Stimulated activated effector memory CD8-positive, alpha-beta T cell treated with anti-CD3 and anti-CD28 coated beads, Interleukin-12 subunit alpha, Interleukin-12 subunit beta, amount 100 ng/mL, for 72 hours (primary cell): Measurements from ENCODE around the gene FBXO17.

Experiments used
- ATAC-seq: fragments of 150-1000 bp; cut with Tn5 transposase; 2 replicates; pipeline ENCODE4 v1.10.0; 2021
- DNase-seq, 2 donors: peaks; one replicate each; pipeline ENCODE4 v3.0.0; 2021 to 2022; ENCODE audit warnings: low spot score in 2 of 2
- H3K27ac Mint-ChIP-seq: one replicate; pipeline ENCODE4 v1.8.0; 2022; ENCODE audit warnings: mild to moderate bottlenecking, mixed read lengths
- H3K36me3 Mint-ChIP-seq: one replicate; pipeline ENCODE4 v1.8.0; 2022; ENCODE audit warnings: mild to moderate bottlenecking, mixed read lengths
- H3K4me1 Mint-ChIP-seq: one replicate; pipeline ENCODE4 v1.8.0; 2022; ENCODE audit warnings: mixed read lengths
- H3K4me3 Mint-ChIP-seq: one replicate; pipeline ENCODE4 v1.8.0; 2022; ENCODE audit warnings: mild to moderate bottlenecking, mixed read lengths
- H3K9me3 Mint-ChIP-seq: one replicate; pipeline ENCODE4 v1.8.0; 2022; ENCODE audit warnings: mixed read lengths

Gene FBXO17

GRCh38 chr19:38900743-38901190 is 74.8 kb downstream of the FBXO17 start:
- Mint-ChIP-seq H3K9me3 (no peaks in the 10 kb centered on the region), H3K4me3 (peak overlapping the region; percentile 82), H3K4me1 (peaks cover 38% of the 10 kb centered on the region), H3K27ac (peak overlapping the region; percentile 88), H3K36me3 (peaks cover 63% of the 10 kb centered on the region)
- ATAC-seq: no peak
- DNase-seq: no peak

- peaks cover 43% of the 10 kb centered on the region for H3K4me1 Mint-ChIP-seq
- no peak for DNase-seq
- H3K36me3 Mint-ChIP-seq: peaks cover 57% of the 10 kb centered on the region
These were observed 75.3 kb downstream of the FBXO17 start for GRCh38 chr19:38900202-38900629.

DNA sequence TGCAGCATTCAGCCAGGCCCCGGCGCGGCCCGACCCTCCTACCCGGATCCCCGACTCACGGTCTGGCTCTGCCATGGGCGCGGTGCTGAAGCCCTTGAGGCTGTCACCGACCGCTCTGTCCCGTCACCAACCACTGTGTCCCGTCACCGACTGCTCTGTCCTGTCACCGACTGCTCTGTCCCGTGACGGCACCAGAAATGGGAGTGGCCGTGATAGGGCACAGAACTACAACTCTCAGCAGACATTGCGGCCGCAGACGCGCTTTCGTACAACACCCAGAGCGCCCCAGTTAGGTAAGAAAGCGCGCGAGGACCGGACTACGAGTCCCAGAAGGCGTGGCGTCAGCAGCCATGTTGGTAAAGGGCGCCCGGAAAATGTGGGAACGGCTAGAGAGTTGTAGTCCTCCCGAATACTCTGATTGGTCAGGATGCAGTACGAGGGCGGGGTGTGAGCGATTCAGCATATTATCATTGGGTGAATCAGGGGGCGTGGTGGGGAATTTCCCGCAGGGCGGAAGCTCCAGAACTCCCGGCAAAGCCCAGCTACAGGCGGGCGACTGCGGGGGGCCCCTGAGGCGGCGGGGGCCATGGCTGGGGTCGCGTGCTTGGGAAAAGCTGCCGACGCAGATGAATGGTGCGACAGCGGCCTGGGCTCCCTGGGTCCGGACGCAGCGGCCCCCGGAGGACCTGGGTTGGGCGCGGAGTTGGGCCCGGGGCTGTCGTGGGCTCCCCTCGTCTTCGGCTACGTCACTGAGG is 75.9 kb downstream of the FBXO17 start, which contains the start of the genes NFKBIB and SIRT2:
Gene NFKBIB, plus strand, starts transcription at position 523 of the 755 bp plus-strand sequence. Its CDS starts 64 bp downstream, at position 587.
Gene SIRT2, minus strand, starts transcription at position 172 of the 755 bp plus-strand sequence. Its CDS starts 97 bp downstream, at position 75.
- Mint-ChIP-seq H3K36me3 (peaks cover 54% of the 10 kb centered on the region), H3K4me1 (peaks cover 47% of the 10 kb centered on the region), H3K27ac (peak within 1 kb of the TSS; percentile 88), H3K9me3 (no peaks in the 10 kb centered on the region), H3K4me3 (peak within 1 kb of the TSS; percentile 82)
- DNase-seq (peak; percentile 86 to 99), ATAC-seq (peak; percentile 96)

More at GRCh38 chr19:38900202-38900629, 75.3 kb downstream of the FBXO17 start:
- no peak for ATAC-seq
- H3K9me3 Mint-ChIP-seq: no peaks in the 10 kb centered on the region
- H3K27ac Mint-ChIP-seq: peak overlapping the region; percentile 88
- peak overlapping the region; percentile 82 for H3K4me3 Mint-ChIP-seq

- no peaks in the 10 kb centered on the region for H3K9me3 Mint-ChIP-seq
- H3K36me3 Mint-ChIP-seq: peaks cover 54% of the 10 kb centered on the region
- DNase-seq (no peak), ATAC-seq (no peak)
- peaks cover 43% of the 10 kb centered on the region for H3K4me1 Mint-ChIP-seq
- peak overlapping the region; percentile 82 for H3K4me3 Mint-ChIP-seq
- H3K27ac Mint-ChIP-seq: peak overlapping the region; percentile 88
These were observed 76.6 kb downstream of the FBXO17 start for GRCh38 chr19:38898788-38899446.

DNA sequence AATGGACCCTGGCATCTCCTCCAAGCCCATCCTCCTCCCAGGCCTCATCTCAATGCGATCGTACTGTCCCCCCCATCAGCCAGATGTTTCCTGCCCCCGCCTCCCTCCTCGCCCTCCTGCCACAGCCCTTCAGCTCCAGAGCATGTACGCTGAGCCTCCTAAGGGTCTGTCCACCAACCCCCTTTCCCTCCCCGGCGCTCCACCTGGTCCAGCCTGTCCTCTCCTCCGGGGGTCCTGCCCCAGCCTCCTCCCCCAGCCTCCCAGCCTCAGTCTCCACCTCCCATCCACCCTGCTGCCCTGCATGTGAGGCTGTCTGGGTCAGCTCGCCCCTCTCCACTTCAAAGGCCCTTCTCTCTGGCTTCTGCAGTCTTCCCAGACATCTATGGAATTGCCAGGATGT is 80.6 kb downstream of the FBXO17 start:
- Mint-ChIP-seq H3K4me1 (peaks cover 36% of the 10 kb centered on the region), H3K4me3 (no peak overlapping the region), H3K9me3 (no peaks in the 10 kb centered on the region), H3K27ac (peak overlapping the region; percentile 78), H3K36me3 (peaks cover 33% of the 10 kb centered on the region)
- no peak for DNase-seq
- no peak for ATAC-seq

DNA sequence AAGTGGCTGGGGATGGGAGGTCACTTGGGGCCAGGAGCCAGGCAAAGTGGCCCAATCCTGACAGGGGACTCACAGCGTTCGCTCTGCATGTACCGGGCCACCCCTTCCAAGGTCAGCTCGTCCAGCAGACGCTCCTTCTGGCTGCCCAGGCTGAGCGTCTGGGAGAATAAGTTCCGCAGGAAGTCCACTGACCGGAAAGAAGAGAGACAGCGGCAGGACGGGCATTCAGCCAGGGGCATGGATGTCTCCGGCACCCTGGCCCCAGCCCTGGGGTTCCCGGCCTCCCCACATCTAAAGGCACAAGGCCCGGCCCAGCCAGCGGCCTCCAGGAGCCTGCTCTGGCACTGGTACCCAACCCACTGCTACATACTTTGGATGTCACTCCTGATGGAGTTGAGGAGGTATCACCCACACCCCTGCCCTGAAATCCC is 82.2 kb downstream of the FBXO17 start:
- no peak for ATAC-seq
- H3K9me3 Mint-ChIP-seq: no peaks in the 10 kb centered on the region
- no peak overlapping the region for H3K27ac Mint-ChIP-seq
- no peak for DNase-seq
- H3K4me3 Mint-ChIP-seq: no peak overlapping the region
- peaks cover 35% of the 10 kb centered on the region for H3K36me3 Mint-ChIP-seq
- H3K4me1 Mint-ChIP-seq: peaks cover 27% of the 10 kb centered on the region

DNA sequence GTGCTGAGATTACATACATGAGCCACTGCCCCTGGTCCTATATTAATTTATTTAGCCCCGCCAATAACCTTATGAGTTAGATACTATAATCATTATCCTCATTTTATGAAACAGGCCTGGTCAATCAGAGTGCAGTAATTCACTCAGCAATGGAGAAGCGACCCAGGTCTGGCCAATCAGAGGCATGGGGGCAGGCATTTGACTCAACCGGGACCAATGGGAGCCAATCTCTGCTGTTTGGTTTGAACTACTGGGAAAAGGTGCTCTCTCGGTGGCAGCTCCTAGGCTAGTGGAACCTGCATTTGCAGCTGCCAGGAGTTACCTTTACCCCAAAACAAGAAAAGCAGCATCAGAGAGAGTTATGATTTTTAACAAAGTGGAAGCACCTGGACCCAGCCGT is 82.7 kb downstream of the FBXO17 start:
- Mint-ChIP-seq H3K36me3 (peaks cover 40% of the 10 kb centered on the region), H3K4me3 (no peak overlapping the region), H3K4me1 (peaks cover 22% of the 10 kb centered on the region), H3K9me3 (no peaks in the 10 kb centered on the region), H3K27ac (no peak overlapping the region)
- ATAC-seq: no peak
- DNase-seq: no peak

- Mint-ChIP-seq H3K4me3 (no peak overlapping the region), H3K9me3 (no peaks in the 10 kb centered on the region), H3K36me3 (peaks cover 40% of the 10 kb centered on the region), H3K27ac (no peak overlapping the region), H3K4me1 (peaks cover 14% of the 10 kb centered on the region)
- no peak for ATAC-seq
- DNase-seq: no peak
These were observed 83.8 kb downstream of the FBXO17 start for GRCh38 chr19:38891771-38892170.
